ENCODE data around the gene MINAR1.

MINAR1 gene

GRCh38 chr15:79432345-79433275 lies 474 bp downstream of the MINAR1 start:
- no peak for DNase-seq (ENCODE audit: low spot score)
- Histone ChIP-seq H3K4me3 (peak overlapping the region; percentile 77), H3K27ac (no peak overlapping the region)
- no peak for TF ChIP-seq CTCF (IDR thresholded peaks at IDR 0.05)

- Histone ChIP-seq H3K27ac (no peak overlapping the region), H3K4me3 (no peak overlapping the region)
- no peak for DNase-seq (ENCODE audit: low spot score)
- TF ChIP-seq CTCF (IDR thresholded peaks at IDR 0.05): no peak
Observed at GRCh38 chr15:79433276-79433990, 1.3 kb downstream of the MINAR1 start.

- H3K4me3 ChIP-seq: no peak overlapping the region
- no peak for DNase-seq (ENCODE audit: low spot score)
- no peak for TF ChIP-seq CTCF (IDR thresholded peaks at IDR 0.05)
- no peak overlapping the region for H3K27ac ChIP-seq
Observed at GRCh38 chr15:79434361-79434760, 2.2 kb downstream of the MINAR1 start.

- no peak overlapping the region for H3K27ac ChIP-seq
Observed at GRCh38 chr15:79436037-79436780, 4.1 kb downstream of the MINAR1 start.

GRCh38 chr15:79437275-79438000 lies 5.3 kb downstream of the MINAR1 start:
- no peak overlapping the region for H3K4me3 ChIP-seq
- no peak overlapping the region for H3K27ac ChIP-seq
- no peak for TF ChIP-seq CTCF (IDR thresholded peaks at IDR 0.05)
- DNase-seq (ENCODE audit: low spot score): no peak

More at GRCh38 chr15:79436037-79436780, 4.1 kb downstream of the MINAR1 start:
- H3K4me3 ChIP-seq: no peak overlapping the region
- no peak for TF ChIP-seq CTCF (IDR thresholded peaks at IDR 0.05)
- no peak for DNase-seq (ENCODE audit: low spot score)

GRCh38 chr15:79439236-79439635 lies 7.1 kb downstream of the MINAR1 start:
- no peak overlapping the region for H3K27ac ChIP-seq
- TF ChIP-seq CTCF (IDR thresholded peaks at IDR 0.05): no peak
- H3K4me3 ChIP-seq: no peak overlapping the region
- no peak for DNase-seq (ENCODE audit: low spot score)

Data from coronary artery (tissue), 2 donors.